Transverse colon (tissue), 4 donors: ENCODE measurements around the gene NSUN4.

Experiments used
- POLR2A ChIP-seq: fragments of 450-650 bp; IDR thresholded peaks from one replicate; pipeline ENCODE4 v1.6.1; 2016; ENCODE audit warnings: antibody characterized with exemption, mild to moderate bottlenecking, moderate library complexity
- POLR2AphosphoS5 ChIP-seq, 3 donors: sonication (generic); formaldehyde crosslinking; IDR thresholded peaks; one replicate each; pipeline ENCODE4 v1.6.1; 2016; ENCODE audit warnings: antibody characterized with exemption in 3 of 3
- TF ChIP-seq, protein P1 (sequence below), 5 experiments: fragments of 200-600 bp in 3 of 5; fragments of 450-650 bp in 2 of 5; sonication (generic) in 3 of 5; IDR thresholded peaks; 1 replicate in 2 of 5; 2 replicates in 3 of 5; pipeline ENCODE4 v1.5.1; 2016 to 2017; ENCODE audit warnings: antibody characterized with exemption in 5 of 5, inconsistent platforms in 3 of 5, mild to moderate bottlenecking in 2 of 5, moderate library complexity in 1 of 5

DNA sequence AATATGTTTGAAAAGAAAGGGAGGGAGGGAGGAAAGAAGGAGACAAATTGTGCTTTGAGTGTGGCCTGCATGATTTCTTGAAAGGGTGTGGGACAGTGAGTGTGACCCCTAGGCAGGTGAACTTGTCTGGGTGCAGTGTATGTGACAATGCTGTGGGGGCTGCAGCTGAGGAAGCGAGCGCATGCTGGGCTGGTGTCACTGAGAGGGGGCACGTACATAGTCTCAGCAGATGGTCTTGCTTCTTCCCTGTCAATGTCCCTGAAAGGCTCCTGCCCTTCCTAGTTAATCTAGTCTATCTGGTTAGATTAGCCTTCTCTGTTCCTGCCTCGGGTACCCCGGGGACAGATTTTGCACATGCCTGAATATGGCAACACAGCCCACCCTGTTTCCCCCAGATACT lies 63.3 kb downstream of the NSUN4 start:
- TF ChIP-seq, protein P1, sequence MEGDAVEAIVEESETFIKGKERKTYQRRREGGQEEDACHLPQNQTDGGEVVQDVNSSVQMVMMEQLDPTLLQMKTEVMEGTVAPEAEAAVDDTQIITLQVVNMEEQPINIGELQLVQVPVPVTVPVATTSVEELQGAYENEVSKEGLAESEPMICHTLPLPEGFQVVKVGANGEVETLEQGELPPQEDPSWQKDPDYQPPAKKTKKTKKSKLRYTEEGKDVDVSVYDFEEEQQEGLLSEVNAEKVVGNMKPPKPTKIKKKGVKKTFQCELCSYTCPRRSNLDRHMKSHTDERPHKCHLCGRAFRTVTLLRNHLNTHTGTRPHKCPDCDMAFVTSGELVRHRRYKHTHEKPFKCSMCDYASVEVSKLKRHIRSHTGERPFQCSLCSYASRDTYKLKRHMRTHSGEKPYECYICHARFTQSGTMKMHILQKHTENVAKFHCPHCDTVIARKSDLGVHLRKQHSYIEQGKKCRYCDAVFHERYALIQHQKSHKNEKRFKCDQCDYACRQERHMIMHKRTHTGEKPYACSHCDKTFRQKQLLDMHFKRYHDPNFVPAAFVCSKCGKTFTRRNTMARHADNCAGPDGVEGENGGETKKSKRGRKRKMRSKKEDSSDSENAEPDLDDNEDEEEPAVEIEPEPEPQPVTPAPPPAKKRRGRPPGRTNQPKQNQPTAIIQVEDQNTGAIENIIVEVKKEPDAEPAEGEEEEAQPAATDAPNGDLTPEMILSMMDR (IDR thresholded peaks at IDR 0.05), result no peak
- TF ChIP-seq POLR2AphosphoS5 (IDR thresholded peaks at IDR 0.05) (no peak), POLR2A (no peak)
